Stimulated activated naive CD8-positive, alpha-beta T cell treated with anti-CD3 and anti-CD28 coated beads, Interleukin-15, amount 100 ng/mL, for 72 hours (primary cell): ENCODE results near the gene STEAP1.
"Not testable (repeated sequence)": the region's sequence is repeated elsewhere in the genome, so short reads cannot be mapped to it uniquely, and the experiment has no call there.

Experiments
- ATAC-seq: fragments of 150-1000 bp; cut with Tn5 transposase; 2 replicates; pipeline ENCODE4 v1.10.0; 2021; ENCODE audit warnings: mild to moderate bottlenecking, moderate library complexity
- DNase-seq, 2 donors: peaks; one replicate each; pipeline ENCODE4 v3.0.0; 2021 to 2022
- H3K27ac Mint-ChIP-seq, 2 donors: one replicate each; pipeline ENCODE4 v1.8.0; 2022; ENCODE audit warnings: mild to moderate bottlenecking in 2 of 2, mixed read lengths in 2 of 2, moderate library complexity in 2 of 2
- H3K27me3 Mint-ChIP-seq: one replicate; pipeline ENCODE4 v1.8.0; 2022; ENCODE audit warnings: mixed read lengths
- H3K4me1 Mint-ChIP-seq: one replicate; pipeline ENCODE4 v1.8.0; 2022; ENCODE audit warnings: mild to moderate bottlenecking, mixed read lengths
- H3K4me3 Mint-ChIP-seq, 2 donors: one replicate each; pipeline ENCODE4 v1.8.0; 2022; ENCODE audit warnings: mild to moderate bottlenecking in 2 of 2, mixed read lengths in 2 of 2, moderate library complexity in 1 of 2
- H3K9me3 Mint-ChIP-seq, 2 donors: one replicate each; pipeline ENCODE4 v1.8.0; 2022; ENCODE audit warnings: mixed read lengths in 2 of 2

Gene STEAP1

DNA sequence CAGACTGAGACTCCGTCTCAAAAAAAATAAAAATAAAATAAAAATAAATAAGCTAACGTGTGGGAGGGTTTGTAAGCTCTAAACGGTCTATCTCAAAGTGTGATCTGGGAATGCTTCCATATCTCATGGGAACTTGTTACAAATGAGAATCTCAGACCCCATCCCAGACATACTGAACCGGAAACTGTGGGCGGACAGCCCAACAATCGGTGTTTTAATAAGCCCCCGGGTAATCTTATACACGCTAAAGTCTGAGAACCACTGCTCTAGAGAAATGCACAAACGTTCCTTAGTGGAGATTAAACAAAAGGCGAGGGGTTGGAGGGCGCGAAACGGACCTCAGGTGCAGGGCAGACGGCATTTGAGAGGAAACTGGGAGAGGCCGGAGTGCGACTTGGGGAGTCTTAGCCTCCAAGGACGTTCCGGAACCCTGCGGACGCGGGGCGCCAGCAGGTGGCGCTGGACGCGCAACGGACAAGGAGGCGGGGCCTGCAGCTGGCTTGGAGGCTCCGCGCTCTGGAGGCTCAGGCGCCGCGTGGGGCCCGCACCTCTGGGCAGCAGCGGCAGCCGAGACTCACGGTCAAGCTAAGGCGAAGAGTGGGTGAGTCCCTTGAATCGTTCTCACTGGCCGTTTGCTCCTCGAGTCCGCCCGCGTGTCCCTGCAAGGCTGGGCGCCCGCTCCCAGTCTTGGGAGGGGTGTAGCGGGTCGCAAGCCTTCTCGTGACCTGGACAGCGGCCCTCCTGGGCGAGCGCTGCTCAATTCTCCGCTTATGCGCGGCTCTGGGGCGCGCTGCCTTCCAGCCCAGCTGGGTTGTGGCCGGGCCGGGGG is at the start of gene STEAP1:
Gene STEAP1 (plus strand): TSS at position 527 of the 829 bp plus-strand sequence. CDS start 5,320 bp downstream, outside the sequence.
- ATAC-seq, result peak; percentile 96
- H3K9me3 Mint-ChIP-seq, H3K4me1 Mint-ChIP-seq: not testable (repeated sequence)
- peak within 1 kb of the TSS; percentile 48 to 74 for H3K27ac Mint-ChIP-seq
- peaks cover 49% of the 10 kb centered on the region for H3K27me3 Mint-ChIP-seq
- H3K4me3 Mint-ChIP-seq, result peak within 1 kb of the TSS; percentile 84 to 89
- peak; percentile 87 to 88 for DNase-seq

DNA sequence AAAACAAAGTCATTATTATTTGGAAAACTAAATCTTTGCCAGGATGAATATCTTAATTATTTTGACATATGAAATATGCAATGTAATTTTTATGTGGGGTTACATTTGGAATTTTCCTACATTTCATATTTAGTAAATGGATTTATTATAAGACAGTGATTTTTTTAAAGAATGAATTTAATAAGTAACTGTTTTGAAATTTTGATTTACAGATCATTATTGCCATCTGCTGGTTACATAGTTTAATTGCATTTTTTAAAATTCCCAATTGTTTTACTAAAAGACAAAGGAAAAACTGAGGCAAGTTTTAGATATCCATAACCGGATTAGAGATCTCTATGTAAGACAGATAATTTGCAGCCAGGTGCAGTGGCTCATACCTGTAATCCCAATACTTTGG is 39.3 kb upstream of the STEAP1 start:
- Mint-ChIP-seq H3K4me1 (peaks cover 17% of the 10 kb centered on the region), H3K27me3 (peaks cover 27% of the 10 kb centered on the region)
- not testable (repeated sequence) for H3K4me3 Mint-ChIP-seq, H3K9me3 Mint-ChIP-seq, DNase-seq, ATAC-seq, H3K27ac Mint-ChIP-seq

DNA sequence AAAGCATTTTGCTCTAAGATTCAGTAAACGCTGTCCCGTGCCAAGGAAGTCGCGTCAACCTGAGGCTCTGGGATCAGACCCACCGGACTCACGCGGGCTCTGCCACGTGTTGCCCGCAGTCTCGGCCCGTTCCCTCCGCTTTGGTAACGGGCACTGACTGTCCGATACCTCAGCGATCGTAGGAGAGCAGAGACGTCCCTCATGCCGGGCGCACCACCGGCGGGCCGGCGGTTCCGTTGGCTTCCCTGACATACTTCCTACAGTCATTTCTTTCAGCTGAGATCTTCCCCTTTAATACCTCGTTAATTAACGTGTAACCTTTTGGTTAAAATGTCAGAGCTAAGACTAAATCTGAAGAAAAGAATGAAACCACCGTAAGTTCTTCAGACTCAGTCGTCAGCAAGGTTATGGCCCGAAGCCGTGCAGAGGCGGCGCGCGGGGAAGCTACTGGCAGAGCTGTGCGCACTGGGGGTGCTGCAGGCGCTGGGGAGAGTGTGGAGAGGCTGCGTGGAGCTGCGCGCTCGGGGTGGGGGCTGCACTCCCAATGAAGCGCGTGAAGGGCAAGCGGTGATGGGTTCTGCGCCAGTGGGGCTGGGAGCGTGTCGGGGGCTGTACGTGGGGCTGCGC is 35.6 kb upstream of the STEAP1 start:
- not testable (repeated sequence) for H3K9me3 Mint-ChIP-seq, H3K27ac Mint-ChIP-seq
- DNase-seq (peak; percentile 2 to 13), ATAC-seq (peak; percentile 74)
- Mint-ChIP-seq H3K4me3 (peak overlapping the region; percentile 84 to 85), H3K4me1 (peaks cover 17% of the 10 kb centered on the region), H3K27me3 (peaks cover 33% of the 10 kb centered on the region)

DNA sequence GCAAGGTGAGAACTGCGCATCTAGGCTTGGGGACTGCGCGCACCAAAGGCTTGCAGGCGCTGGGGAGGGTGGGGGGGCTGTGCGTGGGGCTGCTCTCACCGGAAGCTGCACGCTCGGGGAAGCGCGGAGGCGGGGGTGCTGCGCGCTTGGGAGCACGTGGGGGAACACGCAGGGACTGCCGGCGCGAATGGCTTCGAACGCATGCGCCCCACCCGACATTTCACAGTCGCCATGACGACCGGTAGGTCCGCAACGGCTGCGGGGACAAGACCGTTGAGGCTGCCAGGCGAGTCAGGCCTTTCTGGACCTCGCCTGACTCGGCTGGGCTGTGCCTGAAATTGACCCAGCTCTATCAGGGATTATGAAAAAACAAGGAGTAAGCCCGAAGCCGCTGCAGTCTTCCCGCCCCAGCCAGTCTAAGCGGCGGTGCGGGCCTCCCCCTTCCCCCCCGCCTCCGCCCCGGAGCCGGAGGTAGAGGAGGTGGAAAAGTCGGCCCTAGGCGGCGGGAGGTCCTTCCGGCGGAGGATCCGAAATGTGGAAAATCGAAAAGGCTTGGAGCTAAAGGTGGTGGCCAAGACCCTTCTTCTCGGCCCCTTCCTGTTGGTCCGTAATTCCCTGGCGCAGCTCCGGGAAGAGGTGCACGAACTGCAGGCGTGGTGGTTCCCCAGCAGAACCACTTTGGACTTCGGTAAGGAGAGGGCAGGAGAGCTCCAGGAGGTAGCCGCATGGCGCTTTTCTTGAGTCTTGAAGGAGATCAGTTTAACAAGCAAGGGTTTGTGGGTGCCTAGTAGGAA is 34.9 kb upstream of the STEAP1 start:
- H3K4me3 Mint-ChIP-seq, result peak overlapping the region; percentile 84 to 85
- peaks cover 33% of the 10 kb centered on the region for H3K27me3 Mint-ChIP-seq
- peaks cover 17% of the 10 kb centered on the region for H3K4me1 Mint-ChIP-seq
- ATAC-seq (peak; percentile 82), DNase-seq (peak; percentile 5 to 39)
- no peaks in the 10 kb centered on the region for H3K9me3 Mint-ChIP-seq
- no peak overlapping the region for H3K27ac Mint-ChIP-seq

DNA sequence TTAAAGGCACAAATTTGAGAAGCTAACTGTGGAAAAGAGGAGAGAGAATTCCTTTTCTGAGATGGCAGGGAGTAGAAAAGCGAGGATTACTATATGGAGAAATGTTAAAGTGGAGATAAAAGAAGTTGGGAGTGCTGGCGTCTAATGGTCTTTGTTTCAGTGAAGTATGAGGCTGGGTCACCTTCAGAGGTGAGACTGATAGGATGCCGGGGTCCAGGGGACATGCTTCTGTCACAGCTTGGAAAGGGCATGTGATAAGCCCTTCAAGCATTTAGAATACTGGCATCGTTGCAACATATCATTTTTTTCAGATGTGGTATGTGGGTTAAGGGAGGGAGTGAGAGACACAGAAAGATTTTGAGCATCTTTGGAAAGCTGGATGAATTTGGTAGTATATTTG is 34.1 kb upstream of the STEAP1 start:
- H3K27ac Mint-ChIP-seq, ATAC-seq, H3K9me3 Mint-ChIP-seq, DNase-seq: not testable (repeated sequence)
- peaks cover 17% of the 10 kb centered on the region for H3K4me1 Mint-ChIP-seq
- peaks cover 33% of the 10 kb centered on the region for H3K27me3 Mint-ChIP-seq
- H3K4me3 Mint-ChIP-seq, result peak overlapping the region in 1 of 2 donors; percentile 84

DNA sequence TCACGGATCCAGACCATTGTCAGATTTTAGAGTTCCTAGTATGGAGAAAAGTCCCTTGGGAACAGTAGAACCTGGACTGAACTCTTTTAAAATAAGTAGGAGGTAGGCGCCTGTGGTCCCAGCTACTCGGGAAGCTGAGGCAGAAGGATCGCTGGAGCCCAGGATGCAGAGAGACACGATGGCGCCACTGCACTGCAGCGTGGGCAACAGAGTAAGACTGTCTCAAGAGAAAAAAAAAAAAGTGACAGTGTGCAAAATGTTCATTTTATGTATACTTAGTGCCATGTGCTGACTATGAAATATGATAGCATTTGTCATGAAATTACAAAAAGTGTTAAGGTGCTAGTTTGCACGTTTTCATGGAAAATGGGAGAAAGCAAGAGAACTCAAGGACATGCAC is 22.5 kb upstream of the STEAP1 start:
- DNase-seq, H3K27ac Mint-ChIP-seq, H3K9me3 Mint-ChIP-seq, H3K4me3 Mint-ChIP-seq, ATAC-seq, H3K4me1 Mint-ChIP-seq: not testable (repeated sequence)
- H3K27me3 Mint-ChIP-seq, result peaks cover 30% of the 10 kb centered on the region

DNA sequence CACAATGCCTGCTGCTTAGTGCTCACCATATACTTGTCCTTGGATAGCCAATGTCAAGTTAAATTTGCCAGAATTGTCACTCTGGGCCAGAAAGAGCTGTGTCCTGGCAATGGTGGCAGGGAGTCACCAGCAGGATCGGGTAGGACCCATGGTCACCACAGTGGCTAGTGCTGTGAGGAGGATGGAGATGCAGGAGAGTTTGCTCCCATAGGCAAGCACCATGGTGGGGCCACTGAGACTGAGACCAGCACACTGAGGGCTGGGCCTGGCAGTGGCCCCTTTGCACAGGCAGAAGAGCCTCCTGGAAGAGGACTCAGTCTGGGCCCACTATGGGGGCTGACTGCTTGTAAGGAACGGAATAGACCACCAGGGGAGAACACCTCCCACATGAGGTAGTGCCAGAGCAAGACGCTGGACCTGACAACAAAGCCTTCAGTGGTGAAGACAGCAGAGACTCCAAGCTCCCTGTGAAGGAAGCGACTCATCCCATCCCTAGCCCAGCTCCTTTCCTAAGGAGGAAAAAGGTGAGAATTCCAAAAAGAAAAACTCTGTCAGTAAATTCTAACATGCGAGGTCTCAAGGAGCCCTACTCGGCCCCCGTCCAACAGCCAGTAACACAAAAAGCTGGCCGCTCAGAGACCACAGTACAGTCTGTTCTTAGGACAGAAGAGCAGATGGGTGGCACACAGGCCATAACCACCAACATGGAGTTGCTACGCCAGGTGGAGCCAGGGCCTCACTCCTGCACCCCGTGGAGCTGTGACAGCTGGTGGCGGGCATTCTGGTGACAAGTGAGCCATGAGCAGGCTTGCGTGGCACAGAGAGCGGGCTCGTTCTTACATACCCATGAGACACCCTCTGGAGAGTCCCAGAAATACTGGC is 6.9 kb upstream of the STEAP1 start:
- not testable (repeated sequence) for H3K4me1 Mint-ChIP-seq, H3K27ac Mint-ChIP-seq, H3K9me3 Mint-ChIP-seq, H3K4me3 Mint-ChIP-seq, DNase-seq
- peaks cover 13% of the 10 kb centered on the region for H3K27me3 Mint-ChIP-seq
- peak; percentile 50 for ATAC-seq

DNA sequence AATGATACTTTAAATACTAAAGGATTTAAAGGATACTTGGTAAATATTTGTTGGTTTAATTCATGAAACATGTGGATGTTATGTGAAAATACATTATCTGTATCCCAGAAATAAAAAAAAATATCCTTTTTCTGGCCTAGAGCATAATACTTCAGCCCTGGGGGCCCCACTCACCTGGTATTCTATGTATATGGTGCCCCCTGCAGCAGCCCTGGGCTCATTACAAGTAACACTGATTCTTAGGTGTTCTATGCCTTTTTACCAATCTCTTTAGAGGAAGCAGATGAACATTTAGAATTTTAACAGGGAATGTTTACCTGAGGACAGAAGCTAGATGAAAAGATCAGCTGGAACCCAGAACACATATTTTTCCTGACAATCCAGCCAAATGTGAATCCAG is 4.8 kb upstream of the STEAP1 start:
- not testable (repeated sequence) for H3K9me3 Mint-ChIP-seq, H3K27ac Mint-ChIP-seq, DNase-seq, H3K4me1 Mint-ChIP-seq, ATAC-seq, H3K4me3 Mint-ChIP-seq
- H3K27me3 Mint-ChIP-seq, result peaks cover 29% of the 10 kb centered on the region

DNA sequence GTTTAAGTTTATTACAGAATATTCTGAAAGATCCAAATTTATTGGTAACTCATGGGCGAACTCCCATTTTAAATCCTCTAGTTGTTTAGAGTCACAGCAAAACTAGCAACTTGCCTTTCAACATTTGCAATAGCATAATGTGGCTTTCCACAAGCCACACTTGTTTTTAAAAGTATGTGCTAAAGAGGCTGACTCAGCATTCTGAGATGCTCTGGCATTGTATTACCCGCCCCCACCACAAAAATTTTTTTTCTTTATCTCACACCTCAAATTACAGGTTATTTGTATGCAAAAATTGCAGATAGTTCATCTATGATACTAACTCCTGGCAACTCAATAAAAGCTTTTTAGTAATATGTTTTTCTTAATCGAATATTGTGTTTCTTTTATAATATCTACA is 2.4 kb upstream of the STEAP1 start:
- H3K27ac Mint-ChIP-seq, ATAC-seq, H3K4me3 Mint-ChIP-seq, DNase-seq, H3K9me3 Mint-ChIP-seq, H3K4me1 Mint-ChIP-seq: not testable (repeated sequence)
- peaks cover 41% of the 10 kb centered on the region for H3K27me3 Mint-ChIP-seq

DNA sequence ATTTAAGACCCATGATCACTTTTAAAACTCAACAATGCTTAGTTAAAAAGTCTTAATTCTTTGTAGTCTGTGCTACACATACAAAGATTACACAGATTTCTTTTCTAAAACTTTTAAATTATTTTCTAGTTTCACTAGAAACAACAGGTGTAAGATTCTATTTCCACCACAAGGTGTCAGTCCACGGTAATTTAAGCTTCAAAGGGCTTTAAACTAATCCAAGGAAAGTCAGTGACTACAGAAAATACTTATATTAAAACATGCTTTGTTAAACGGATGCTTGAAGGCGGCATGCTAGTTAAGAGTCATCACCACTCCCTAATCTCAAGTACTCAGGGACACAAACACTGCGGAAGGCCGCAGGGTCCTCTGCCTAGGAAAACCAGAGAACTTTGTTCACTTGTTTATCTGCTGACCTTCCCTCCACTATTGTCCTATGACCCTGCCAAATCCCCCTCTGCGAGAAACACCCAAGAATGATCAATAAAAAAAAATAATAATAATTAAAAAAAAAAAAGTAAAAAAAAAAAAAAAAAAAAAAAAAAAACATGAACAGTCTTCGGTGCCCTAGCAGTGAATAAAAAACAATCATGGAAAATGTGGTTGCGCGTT is 1.5 kb upstream of the STEAP1 start:
- H3K9me3 Mint-ChIP-seq, result not testable (repeated sequence)

DNA sequence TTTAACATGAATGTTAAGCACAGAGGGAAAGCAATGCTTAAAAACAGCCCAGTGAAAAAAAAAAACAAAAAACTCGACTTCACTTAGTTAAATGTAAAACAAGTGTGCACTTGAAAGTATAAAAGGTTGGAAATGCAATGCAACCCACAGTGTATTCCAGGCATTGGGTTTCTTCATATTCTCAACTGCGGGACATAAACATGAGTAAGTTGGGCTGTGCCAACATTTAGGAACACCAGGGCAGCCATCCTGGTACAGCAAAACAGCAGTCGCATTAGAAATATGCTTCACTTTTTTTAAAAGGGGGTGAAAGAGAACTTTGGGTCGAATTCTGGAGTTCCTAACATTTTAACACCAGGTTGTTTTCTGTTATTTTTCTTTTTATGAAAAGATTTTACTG is 937 bp downstream of the STEAP1 start:
- Mint-ChIP-seq H3K4me1 (peaks cover 10% of the 10 kb centered on the region), H3K9me3 (no peaks in the 10 kb centered on the region), H3K27ac (no peak overlapping the region), H3K4me3 (peak overlapping the region; percentile 84 to 89), H3K27me3 (peaks cover 49% of the 10 kb centered on the region)
- no peak for DNase-seq
- ATAC-seq, result no peak

More for the DNA sequence above, 1.5 kb upstream of the STEAP1 start:
- not testable (repeated sequence) for DNase-seq, H3K27ac Mint-ChIP-seq, ATAC-seq, H3K4me1 Mint-ChIP-seq
- peaks cover 49% of the 10 kb centered on the region for H3K27me3 Mint-ChIP-seq
- H3K4me3 Mint-ChIP-seq, result peak overlapping the region in 1 of 2 donors; percentile 6

DNA sequence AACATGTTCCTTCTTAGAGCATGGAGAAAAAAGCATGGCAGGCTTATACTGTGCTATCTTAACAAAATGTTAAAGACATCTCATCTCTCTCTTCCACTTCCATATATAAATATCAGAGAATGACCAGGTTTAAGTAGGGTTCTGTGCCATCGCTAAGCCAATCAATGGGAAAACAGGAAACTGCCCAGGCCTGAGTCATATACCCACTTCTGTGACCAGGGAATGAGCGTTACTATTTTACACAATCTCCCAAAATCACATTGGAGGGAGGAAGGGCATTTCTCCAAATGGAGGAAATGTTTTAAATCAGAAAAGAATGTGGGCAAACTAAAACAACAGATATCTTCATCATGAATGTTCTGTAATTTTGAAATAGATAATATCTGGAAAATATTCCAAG is 3.1 kb downstream of the STEAP1 start:
- not testable (repeated sequence) for H3K9me3 Mint-ChIP-seq, H3K27ac Mint-ChIP-seq, H3K4me1 Mint-ChIP-seq, H3K4me3 Mint-ChIP-seq, DNase-seq, ATAC-seq
- H3K27me3 Mint-ChIP-seq, result peaks cover 49% of the 10 kb centered on the region

DNA sequence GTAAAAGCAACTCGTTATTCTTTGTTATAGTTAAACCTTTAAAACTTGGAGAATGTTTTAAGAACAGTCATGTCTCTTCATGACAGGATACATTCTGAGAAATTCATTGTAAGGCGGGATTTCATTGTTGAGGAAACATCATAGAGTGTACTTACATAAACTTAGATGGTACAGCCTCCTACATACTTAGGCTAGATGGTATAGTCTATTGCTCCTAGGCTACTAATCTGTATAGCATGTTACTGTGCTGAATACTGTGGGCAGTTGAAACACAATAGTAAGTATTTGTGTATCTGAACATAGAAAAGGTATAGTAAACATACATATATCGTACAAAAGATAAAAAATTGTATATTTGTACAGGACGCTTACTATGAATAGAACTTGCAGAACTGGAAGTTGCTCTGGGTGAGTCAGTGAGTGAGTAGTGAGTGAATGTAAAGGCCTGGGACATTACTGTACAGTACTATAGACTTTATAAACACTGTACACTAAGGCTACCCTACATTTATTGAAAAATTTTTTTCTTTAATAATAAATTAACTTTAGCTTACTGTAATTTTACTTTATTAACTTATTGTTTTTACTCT is 3.6 kb downstream of the STEAP1 start:
- not testable (repeated sequence) for H3K4me1 Mint-ChIP-seq, ATAC-seq, H3K9me3 Mint-ChIP-seq, H3K27ac Mint-ChIP-seq, H3K4me3 Mint-ChIP-seq, DNase-seq
- H3K27me3 Mint-ChIP-seq, result peaks cover 48% of the 10 kb centered on the region

DNA sequence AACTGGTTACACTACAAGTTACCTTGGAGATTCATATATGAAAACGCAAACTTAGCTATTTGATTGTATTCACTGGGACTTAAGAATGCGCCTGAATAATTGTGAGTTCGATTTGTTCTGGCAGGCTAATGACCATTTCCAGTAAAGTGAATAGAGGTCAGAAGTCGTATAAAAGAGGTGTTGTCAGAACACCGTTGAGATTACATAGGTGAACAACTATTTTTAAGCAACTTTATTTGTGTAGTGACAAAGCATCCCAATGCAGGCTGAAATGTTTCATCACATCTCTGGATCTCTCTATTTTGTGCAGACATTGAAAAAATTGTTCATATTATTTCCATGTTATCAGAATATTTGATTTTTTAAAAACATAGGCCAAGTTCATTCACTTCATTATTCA is 9.3 kb downstream of the STEAP1 start:
- no peak for ATAC-seq
- no peak for DNase-seq
- no peaks in the 10 kb centered on the region for H3K9me3 Mint-ChIP-seq
- no peaks in the 10 kb centered on the region for H3K4me1 Mint-ChIP-seq
- peaks cover 33% of the 10 kb centered on the region for H3K27me3 Mint-ChIP-seq
- H3K4me3 Mint-ChIP-seq, result no peak overlapping the region
- no peak overlapping the region for H3K27ac Mint-ChIP-seq
